ENCODE data around the gene PHLDA1. TPM values are rescaled to one million over a fixed set of nuclear protein-coding genes. Genes with fewer than 3 reads are reported as not detected.

PHLDA1 gene
- total RNA-seq, 2 experiments from 2014 or later = 6.5 TPM

DNA sequence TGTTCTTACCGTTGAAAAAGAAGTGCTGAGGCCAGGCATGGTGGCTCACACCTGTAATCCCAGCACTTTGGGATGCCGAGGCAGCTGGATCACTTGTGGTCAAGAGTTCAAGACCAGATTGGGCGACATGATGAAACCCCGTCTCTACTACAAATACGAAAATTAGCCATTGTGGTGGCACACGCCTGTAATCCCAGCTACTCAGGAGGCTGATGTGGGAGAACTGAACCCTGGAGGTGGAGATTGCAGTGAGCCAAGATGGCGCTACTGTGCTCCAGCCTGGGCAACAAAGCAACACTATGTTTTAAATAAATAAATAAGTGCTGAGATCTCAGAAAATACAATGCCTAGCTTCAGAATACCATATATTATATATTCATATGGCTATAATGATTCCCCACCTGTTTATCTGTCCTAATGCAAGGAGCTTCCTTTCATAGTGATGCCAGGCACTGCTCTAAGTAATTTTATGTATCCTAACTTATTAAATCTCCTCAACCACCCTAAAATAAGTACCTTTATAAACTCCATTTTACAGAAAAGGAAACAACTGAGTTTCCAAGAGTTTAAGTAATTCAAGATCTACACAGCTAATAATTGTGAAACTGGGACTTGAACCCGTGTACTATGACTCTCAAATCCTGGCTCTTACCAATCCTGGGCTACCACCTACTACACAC, 7.3 kb downstream of the PHLDA1 start:
- Mint-ChIP-seq H3K4me1 (ENCODE audit: low read depth) (peaks cover 36% of the 10 kb centered on the region), H3K4me3 (no peak overlapping the region), H3K36me3 (ENCODE audit: low read depth) (no peaks in the 10 kb centered on the region), H3K27ac (no peak overlapping the region), H3K9me3 (no peaks in the 10 kb centered on the region), H3K27me3 (no peaks in the 10 kb centered on the region)
- ATAC-seq (ENCODE audit: poor library complexity) (no peak), DNase-seq (no peak)
- H3K9me3 ChIP-seq (ENCODE audit: control insufficient read depth in 1 of 2, insufficient read depth in 1 of 2, low read length in 2 of 2) = no peaks in the 10 kb centered on the region
- POLR2A ChIA-PET = interaction anchor here (1.0 kb wide), 1 partner anchor 8 kb away, joined by 3 read pairs; no protein-coding TSS in a partner anchor
- H3K4me1 ChIP-seq (ENCODE audit: insufficient read depth, low read length) = peaks cover 25% of the 10 kb centered on the region
- no peaks in the 10 kb centered on the region for H3K27me3 ChIP-seq (ENCODE audit: control insufficient read depth in 1 of 2, insufficient read depth in 2 of 2, low read length in 2 of 2)
- H3K36me3 ChIP-seq (ENCODE audit: insufficient read depth, low read length) = no peaks in the 10 kb centered on the region
- CTCF ChIA-PET = interaction anchor here (0.9 to 1.1 kb wide), 2 partner anchors 213 to 539 kb away, joined by 3 read pairs; no protein-coding TSS in a partner anchor
- intact Hi-C loops (cut with DNase I, micrococcal nuclease) = loop anchor here (5.0 kb wide), 2 partner anchors 47 to 542 kb away; partner anchors contain the start of gene GLIPR1 (in 1 of the 2)
- H3K4me3 ChIP-seq (ENCODE audit: low read length) = no peak overlapping the region
- TF ChIP-seq, protein P1, sequence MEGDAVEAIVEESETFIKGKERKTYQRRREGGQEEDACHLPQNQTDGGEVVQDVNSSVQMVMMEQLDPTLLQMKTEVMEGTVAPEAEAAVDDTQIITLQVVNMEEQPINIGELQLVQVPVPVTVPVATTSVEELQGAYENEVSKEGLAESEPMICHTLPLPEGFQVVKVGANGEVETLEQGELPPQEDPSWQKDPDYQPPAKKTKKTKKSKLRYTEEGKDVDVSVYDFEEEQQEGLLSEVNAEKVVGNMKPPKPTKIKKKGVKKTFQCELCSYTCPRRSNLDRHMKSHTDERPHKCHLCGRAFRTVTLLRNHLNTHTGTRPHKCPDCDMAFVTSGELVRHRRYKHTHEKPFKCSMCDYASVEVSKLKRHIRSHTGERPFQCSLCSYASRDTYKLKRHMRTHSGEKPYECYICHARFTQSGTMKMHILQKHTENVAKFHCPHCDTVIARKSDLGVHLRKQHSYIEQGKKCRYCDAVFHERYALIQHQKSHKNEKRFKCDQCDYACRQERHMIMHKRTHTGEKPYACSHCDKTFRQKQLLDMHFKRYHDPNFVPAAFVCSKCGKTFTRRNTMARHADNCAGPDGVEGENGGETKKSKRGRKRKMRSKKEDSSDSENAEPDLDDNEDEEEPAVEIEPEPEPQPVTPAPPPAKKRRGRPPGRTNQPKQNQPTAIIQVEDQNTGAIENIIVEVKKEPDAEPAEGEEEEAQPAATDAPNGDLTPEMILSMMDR (IDR thresholded peaks at IDR 0.05) = no peak
- no peak overlapping the region for H3K27ac ChIP-seq (ENCODE audit: low read depth in 1 of 2, low read length in 2 of 2)

DNA sequence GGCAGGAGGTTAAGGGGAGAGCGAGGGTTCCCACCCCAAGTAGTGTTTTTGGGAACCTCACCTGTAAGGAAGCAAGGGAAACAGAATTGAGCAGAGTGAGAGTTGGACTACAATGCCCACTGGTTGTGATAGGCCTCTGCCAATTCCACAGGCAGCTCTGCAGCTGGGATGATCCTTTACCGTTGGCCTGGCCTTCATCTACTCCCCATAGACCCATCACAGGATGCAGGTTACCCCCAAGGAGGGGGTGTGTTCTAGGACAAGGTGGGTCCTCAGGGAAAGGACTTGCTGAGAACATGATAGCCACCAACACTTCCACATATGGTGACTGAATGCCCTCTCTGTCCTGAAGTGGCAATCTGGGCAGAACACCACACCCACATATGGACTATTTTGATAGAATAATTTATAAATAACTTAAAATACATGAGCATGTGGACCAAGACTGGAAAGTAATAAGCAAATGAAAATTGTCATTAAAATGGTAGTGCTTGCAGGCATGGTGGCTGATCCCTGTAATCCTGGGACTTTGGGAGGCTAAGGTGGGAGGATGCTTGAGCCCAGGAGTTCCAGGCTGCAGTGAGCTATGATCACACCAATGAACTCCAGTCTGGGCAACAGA, 8.4 kb downstream of the PHLDA1 start:
- DNase-seq (no peak), ATAC-seq (ENCODE audit: poor library complexity) (no peak)
- no peaks in the 10 kb centered on the region for H3K9me3 Mint-ChIP-seq
- no peaks in the 10 kb centered on the region for H3K27me3 ChIP-seq (ENCODE audit: control insufficient read depth in 1 of 2, insufficient read depth in 2 of 2, low read length in 2 of 2)
- no peak overlapping the region for H3K4me3 Mint-ChIP-seq
- CTCF ChIA-PET = no interaction called here
- H3K4me1 Mint-ChIP-seq (ENCODE audit: low read depth) = peaks cover 26% of the 10 kb centered on the region
- no peak overlapping the region for H3K4me3 ChIP-seq (ENCODE audit: low read length)
- intact Hi-C loops (cut with DNase I, micrococcal nuclease) = loop anchor here (5.0 kb wide), 2 partner anchors 46 to 541 kb away; partner anchors contain the start of gene GLIPR1 (in 1 of the 2)
- H3K9me3 ChIP-seq (ENCODE audit: control insufficient read depth in 1 of 2, insufficient read depth in 1 of 2, low read length in 2 of 2) = no peaks in the 10 kb centered on the region
- TF ChIP-seq, protein P1 (IDR thresholded peaks at IDR 0.05) = no peak
- no peaks in the 10 kb centered on the region for H3K36me3 Mint-ChIP-seq (ENCODE audit: low read depth)
- POLR2A ChIA-PET = interaction anchor here (3.5 kb wide), 1 partner anchor 7 kb away, joined by 72 read pairs; the partner anchor contains the start of gene PHLDA1
- no peaks in the 10 kb centered on the region for H3K27me3 Mint-ChIP-seq
- no peaks in the 10 kb centered on the region for H3K36me3 ChIP-seq (ENCODE audit: insufficient read depth, low read length)
- H3K4me1 ChIP-seq (ENCODE audit: insufficient read depth, low read length) = peaks cover 26% of the 10 kb centered on the region
- no peak overlapping the region for H3K27ac ChIP-seq (ENCODE audit: low read depth in 1 of 2, low read length in 2 of 2)
- H3K27ac Mint-ChIP-seq = peak overlapping the region; percentile 68

DNA sequence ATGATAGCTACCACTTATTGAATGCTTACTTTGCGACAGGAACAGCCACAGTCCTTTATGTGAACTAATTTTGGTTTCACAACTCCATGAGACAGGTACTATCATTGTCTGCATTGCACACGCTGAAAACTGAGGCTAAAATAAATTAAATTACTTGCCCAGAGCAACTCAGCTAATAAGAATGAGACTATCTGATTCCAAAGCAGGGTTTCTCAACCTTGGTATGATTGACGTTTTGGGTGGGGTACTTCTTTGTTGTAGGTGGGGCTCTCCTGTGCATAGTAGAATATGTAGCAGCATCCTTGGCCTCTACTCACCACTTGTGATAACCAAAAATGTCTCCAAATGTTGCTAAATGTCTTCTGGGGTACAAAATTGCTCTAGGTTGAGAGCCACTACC, 9.1 kb downstream of the PHLDA1 start:
- TF ChIP-seq, protein P1 (IDR thresholded peaks at IDR 0.05) = no peak
- Mint-ChIP-seq H3K4me3 (no peak overlapping the region), H3K36me3 (ENCODE audit: low read depth) (no peaks in the 10 kb centered on the region), H3K27ac (peak overlapping the region; percentile 68), H3K9me3 (no peaks in the 10 kb centered on the region), H3K27me3 (no peaks in the 10 kb centered on the region), H3K4me1 (ENCODE audit: low read depth) (peaks cover 26% of the 10 kb centered on the region)
- ChIA-PET CTCF (interaction anchor here (3.3 kb wide), 1 partner anchor 9 kb away, joined by 28 read pairs; the partner anchor contains the start of gene PHLDA1), POLR2A (interaction anchor here (3.5 kb wide), 1 partner anchor 8 kb away, joined by 72 read pairs; the partner anchor contains the start of gene PHLDA1)
- ATAC-seq (ENCODE audit: poor library complexity) = no peak
- no peak for DNase-seq
- Histone ChIP-seq H3K4me1 (ENCODE audit: insufficient read depth, low read length) (peaks cover 26% of the 10 kb centered on the region), H3K27me3 (ENCODE audit: control insufficient read depth in 1 of 2, insufficient read depth in 2 of 2, low read length in 2 of 2) (no peaks in the 10 kb centered on the region), H3K4me3 (ENCODE audit: low read length) (no peak overlapping the region), H3K9me3 (ENCODE audit: control insufficient read depth in 1 of 2, insufficient read depth in 1 of 2, low read length in 2 of 2) (no peaks in the 10 kb centered on the region), H3K27ac (ENCODE audit: low read depth in 1 of 2, low read length in 2 of 2) (no peak overlapping the region), H3K36me3 (ENCODE audit: insufficient read depth, low read length) (no peaks in the 10 kb centered on the region)
- intact Hi-C loops (cut with DNase I, micrococcal nuclease) = loop anchor here (5.0 kb wide), 2 partner anchors 45 to 540 kb away; partner anchors contain the start of gene GLIPR1 (in 1 of the 2)

All from CD4-positive, alpha-beta T cell (primary cell).